Body of pancreas (tissue), 4 donors: ENCODE data around the gene SLC36A1.

Experiments used
- CTCF ChIP-seq, 7 experiments: fragments of 450-650 bp in 4 of 7; fragments of 200-600 bp in 3 of 7; sonication (generic) in 3 of 7; IDR thresholded peaks; one replicate each; pipeline ENCODE4 v1.5.1; 2016 to 2019; ENCODE audit warnings: antibody characterized with exemption in 7 of 7
- POLR2A ChIP-seq, 3 donors: fragments of 450-650 bp; IDR thresholded peaks; one replicate each; pipeline ENCODE4 v1.6.1; 2016; ENCODE audit warnings: antibody characterized with exemption in 3 of 3, mild to moderate bottlenecking in 2 of 3

GRCh38 chr5:151520294-151520693, 72.9 kb downstream of the SLC36A1 start:
- TF ChIP-seq CTCF (IDR thresholded peaks at IDR 0.05) = no peak
- TF ChIP-seq POLR2A (IDR thresholded peaks at IDR 0.05) = no peak
